Stimulated activated CD4-positive, alpha-beta T cell treated with anti-CD3 and anti-CD28 coated beads, Interleukin-2, amount 100 ng/mL, for 24 hours (primary cell): ENCODE data around the gene PIPOX.

ENCODE experiments used
- DNase-seq, 2 donors: peaks; one replicate each; pipeline ENCODE4 v3.0.0-alpha.2; 2020

PIPOX gene

DNA sequence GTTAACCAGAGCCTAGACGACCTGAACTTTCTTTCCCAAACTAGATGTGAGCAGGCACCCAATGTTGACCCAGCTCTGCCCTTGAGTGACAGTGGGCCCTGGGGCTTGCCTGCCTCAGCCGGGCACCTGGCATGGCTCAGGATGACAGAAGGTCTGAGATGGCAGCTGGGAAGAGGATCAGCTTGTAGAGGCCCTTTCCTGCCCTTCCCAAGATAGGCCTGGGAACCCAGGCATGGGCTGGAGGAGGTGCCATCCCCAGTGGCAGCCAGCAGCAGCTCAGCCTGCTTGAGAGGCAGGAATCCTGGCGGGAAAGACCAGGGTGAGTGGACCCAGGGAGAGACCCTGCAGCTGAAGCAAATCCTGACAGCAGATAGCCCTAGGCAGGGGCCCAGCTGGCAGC lies 59.1 kb downstream of the PIPOX start:
- no peak for DNase-seq

GRCh38 chr17:29102741-29103181 lies 59.8 kb downstream of the PIPOX start:
- DNase-seq: no peak

GRCh38 chr17:29103341-29103740 lies 60.4 kb downstream of the PIPOX start:
- no peak for DNase-seq
